SIG-M5 treated with dmso at 0.1 percent for 504 hours (cell line): ENCODE measurements around the gene C1orf167.
"Not testable (repeated sequence)": the region's sequence is repeated elsewhere in the genome, so short reads cannot be mapped to it uniquely, and the experiment has no call there.

Source experiments
- DNase-seq: peaks from one replicate; lab custom pipeline; 2025; ENCODE audit not compliant: unreplicated experiment; lab: John Stamatoyannopoulos, UW

The C1orf167 gene

GRCh38 chr1:11799896-11800295 lies 37.9 kb downstream of the C1orf167 start:
- DNase-seq, result no peak

GRCh38 chr1:11800391-11800755 lies 38.4 kb downstream of the C1orf167 start:
- no peak for DNase-seq

- DNase-seq, result no peak
These were observed 38.9 kb downstream of the C1orf167 start for GRCh38 chr1:11800756-11801433.

DNA sequence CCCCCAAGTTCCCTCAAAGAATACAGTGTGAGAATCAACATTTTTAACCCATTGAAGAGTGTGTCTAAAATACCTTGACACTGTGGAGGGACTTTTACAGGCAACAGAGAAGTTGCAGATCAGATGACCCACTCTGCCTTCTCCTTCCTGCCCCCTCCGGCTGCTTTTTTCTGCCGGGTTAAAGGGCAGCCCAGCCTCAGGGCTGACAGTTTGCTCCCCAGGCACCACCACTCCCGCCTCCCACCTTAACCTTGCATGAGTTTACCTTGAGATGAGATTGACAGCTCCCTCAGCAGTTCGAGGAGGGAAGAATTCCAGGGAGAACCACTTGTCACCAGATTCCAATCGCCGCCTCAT lies 40.6 kb downstream of the C1orf167 start:
- no peak for DNase-seq

- DNase-seq, result peak; percentile 69
These were observed 41.2 kb downstream of the C1orf167 start for GRCh38 chr1:11802973-11803885.

DNA sequence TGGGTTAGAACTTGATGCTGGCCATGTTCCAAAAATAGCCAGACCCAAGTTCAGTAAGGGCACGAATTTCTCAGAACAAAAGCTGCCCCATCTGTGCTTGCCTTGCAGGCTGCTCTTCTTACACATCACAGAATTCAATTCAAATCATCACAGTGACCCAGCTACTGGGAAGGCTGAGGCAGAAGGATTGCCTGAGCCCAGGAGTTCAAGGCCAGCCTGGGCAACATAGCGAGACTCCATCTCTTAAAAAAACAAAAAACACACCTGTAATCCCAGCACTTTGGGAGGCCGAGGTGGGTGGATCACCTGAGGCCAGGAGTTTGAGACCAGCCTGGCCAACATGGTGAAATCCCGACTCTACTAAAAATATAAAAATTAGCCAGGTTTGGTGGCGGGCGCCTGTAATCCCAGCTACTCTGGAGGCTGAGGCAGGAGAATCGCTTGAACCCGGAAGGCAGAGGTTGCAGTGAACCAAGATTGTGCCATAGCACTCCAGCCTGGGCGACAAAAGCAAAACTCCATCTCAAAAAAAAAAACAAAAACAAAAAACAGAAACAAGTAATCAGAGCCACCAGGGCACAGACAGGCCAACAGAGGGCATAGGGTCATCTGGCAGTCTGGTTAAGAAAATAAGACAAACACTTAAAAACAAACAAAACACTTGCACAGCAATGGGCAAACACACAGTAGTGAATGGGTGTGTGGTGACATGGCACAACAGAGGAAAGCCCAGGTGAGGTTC lies 42.1 kb downstream of the C1orf167 start:
- not testable (repeated sequence) for DNase-seq

GRCh38 chr1:11804666-11805421 lies 42.9 kb downstream of the C1orf167 start:
- no peak for DNase-seq

GRCh38 chr1:11805422-11806306 lies 43.7 kb downstream of the C1orf167 start, which contains the start of the genes CLCN6 and MTHFR:
Gene CLCN6, plus strand, starts transcription at chr1:11806191. Its CDS starts 72 bp downstream, at chr1:11806263.
Gene MTHFR, minus strand, starts transcription at chr1:11805964. Its CDS starts 2,848 bp downstream, at chr1:11803116.
- peak; percentile 97 for DNase-seq

DNA sequence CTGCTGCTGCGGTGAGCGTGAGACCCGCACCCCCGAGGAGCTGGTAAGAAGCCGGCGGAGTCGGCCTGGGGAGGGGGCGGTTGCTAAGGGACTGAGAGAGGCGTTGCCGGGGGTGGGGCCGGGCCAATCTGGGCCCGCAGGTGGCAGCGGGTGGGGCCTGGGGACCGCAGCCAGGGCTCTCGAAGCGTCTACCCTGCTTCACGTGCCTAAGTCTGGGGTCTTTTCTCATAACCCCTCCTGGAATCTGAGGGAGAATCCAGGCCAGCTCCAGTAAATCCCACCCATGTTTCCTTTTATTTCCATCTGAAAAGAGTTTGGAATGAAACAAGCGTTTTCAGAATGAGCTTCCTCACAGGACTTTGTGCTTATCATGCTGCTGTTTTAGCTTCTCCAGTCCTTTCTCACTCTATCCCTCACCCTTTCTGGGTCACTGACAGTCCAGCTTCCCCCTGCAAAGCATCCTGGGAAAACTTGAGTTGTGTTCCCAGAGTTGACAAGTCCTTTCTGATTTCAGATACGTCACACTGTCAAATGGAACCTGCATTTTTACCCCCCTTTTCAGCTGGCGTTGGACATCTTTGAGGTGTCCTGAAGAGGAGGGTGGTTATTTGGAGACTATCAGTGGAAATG lies 44.4 kb downstream of the C1orf167 start:
- no peak for DNase-seq

GRCh38 chr1:11807133-11807532 lies 45.1 kb downstream of the C1orf167 start:
- DNase-seq, result no peak

DNA sequence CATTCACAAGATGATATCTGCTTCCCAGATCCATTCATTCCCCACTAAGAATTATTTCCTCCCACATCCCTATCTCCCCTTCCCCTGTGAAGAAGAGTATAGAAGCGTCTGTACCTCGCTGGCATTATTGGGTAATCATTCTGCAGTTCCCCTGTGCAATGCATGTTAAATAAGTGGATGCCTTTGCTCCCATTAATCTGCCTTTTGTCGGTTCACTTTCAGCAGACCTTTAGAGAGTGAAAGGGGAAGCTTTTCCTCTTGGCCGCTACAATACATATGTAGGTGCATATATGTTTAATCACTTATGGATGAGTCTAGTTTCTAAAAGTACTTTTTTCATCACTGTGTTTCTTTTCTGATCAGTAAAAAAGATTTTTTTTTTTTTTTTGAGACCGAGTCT lies 51.0 kb downstream of the C1orf167 start:
- DNase-seq, result no peak

DNA sequence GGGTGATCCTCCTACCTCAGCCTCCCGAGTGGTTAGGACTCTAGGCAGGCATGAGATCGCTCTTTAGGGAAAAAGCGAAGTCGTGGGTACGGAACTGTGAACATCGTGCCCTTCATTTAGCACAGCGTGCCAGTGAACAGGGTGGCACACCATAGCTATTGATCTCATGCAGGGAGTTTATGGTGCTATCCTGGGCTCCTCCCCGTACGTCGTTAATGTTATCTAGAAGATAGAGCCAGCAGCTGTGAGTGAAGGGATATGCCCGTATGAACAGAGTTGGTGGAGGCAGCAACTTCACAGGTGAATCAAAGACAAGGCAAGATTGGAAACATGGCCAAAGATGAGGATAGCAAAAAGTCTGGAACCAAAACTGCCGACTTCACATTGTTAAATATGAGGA lies 55.2 kb downstream of the C1orf167 start:
- DNase-seq, result no peak

DNA sequence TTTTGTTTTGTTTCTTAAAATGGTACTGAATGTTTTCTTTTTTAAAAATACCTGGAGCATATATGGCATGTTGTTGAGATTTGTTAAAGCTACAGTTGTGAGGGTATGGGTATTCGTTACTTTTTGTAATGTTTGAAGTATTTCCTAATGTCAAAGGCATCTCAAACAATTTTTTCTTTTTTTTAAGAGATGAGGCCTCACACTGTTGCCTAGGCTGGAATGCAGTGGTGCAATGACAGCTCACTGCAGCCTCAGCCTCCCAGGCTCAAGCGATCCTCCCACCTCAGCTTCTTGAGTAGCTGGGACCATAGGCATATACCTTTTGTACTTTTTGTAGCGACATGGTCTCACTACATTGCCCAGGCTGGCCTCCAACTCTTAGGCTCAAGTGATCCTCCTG lies 60.1 kb downstream of the C1orf167 start:
- no peak for DNase-seq

GRCh38 chr1:11823366-11824137 lies 61.6 kb downstream of the C1orf167 start:
- no peak for DNase-seq

DNA sequence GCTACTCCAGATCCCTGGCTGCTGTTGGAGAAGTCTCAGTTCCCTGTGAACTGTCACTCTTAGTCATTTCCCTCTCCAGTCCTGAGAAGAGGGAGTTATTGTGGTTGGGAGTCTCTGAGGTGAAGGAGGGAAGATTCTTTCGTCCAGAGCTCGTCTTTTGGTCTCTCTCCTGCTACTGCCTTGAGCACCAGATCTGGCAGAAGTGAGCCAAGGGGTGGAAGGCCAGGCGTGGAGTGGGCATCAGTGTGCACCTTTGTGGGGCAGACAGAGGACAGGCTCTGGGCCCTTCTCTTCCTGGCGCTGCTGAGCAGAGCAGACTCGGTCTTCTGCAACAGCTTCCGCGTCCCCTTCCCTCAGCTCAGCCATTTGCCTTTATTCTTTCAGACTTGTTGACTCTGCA lies 63.1 kb downstream of the C1orf167 start:
- DNase-seq, result no peak

DNA sequence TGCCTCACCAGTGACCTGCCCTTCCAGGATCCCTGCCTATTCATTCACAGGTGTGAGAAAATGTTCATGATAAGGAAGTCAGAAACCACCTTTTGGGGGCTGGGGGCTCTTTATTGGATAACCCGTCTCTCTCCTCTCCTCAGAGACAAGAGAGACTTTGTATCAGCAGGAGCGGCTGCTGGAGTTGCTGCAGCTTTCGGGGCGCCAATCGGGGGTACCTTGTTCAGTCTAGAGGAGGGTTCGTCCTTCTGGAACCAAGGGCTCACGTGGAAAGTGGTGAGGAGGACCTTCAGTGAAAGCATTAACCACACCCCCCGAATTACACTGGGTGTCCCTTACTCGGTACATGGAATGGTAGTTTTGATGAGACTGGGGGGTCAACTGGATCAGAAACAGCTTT lies 65.0 kb downstream of the C1orf167 start:
- no peak for DNase-seq

DNA sequence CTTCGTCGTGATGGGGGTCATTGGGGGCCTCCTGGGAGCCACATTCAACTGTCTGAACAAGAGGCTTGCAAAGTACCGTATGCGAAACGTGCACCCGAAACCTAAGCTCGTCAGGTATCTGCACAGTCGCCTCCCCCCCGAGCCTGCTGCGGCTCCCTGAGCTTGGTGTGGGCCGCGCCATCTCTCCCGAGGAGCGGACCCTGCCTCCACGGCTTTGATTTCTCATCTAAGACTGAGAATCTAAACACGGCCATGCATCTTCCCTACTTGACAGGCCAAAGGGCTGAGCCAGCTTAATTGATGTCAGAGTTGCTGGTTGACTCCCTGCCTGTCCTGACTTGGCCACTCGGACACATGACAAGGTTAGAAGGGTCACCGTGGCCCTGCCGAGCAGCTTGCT lies 66.5 kb downstream of the C1orf167 start:
- DNase-seq, result no peak

- no peak for DNase-seq
These were observed 70.1 kb downstream of the C1orf167 start for GRCh38 chr1:11831945-11832725.
